ENCODE measurements around the gene FUS.

FUS gene

GRCh38 chr16:31182391-31182790 is 2.5 kb downstream of the FUS start:
- no peak for DNase-seq (ENCODE audit: low read depth)
- H3K4me3 ChIP-seq (ENCODE audit: low read depth, low read length): peak overlapping the region; percentile 94
- in situ Hi-C loops (cut with HindIII; ENCODE audit: low sequenced_read_pairs): no loop called here
- TF ChIP-seq, protein P1, sequence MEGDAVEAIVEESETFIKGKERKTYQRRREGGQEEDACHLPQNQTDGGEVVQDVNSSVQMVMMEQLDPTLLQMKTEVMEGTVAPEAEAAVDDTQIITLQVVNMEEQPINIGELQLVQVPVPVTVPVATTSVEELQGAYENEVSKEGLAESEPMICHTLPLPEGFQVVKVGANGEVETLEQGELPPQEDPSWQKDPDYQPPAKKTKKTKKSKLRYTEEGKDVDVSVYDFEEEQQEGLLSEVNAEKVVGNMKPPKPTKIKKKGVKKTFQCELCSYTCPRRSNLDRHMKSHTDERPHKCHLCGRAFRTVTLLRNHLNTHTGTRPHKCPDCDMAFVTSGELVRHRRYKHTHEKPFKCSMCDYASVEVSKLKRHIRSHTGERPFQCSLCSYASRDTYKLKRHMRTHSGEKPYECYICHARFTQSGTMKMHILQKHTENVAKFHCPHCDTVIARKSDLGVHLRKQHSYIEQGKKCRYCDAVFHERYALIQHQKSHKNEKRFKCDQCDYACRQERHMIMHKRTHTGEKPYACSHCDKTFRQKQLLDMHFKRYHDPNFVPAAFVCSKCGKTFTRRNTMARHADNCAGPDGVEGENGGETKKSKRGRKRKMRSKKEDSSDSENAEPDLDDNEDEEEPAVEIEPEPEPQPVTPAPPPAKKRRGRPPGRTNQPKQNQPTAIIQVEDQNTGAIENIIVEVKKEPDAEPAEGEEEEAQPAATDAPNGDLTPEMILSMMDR (IDR thresholded peaks at IDR 0.05; ENCODE audit: low read depth, low read length, missing control alignments): no peak

DNA sequence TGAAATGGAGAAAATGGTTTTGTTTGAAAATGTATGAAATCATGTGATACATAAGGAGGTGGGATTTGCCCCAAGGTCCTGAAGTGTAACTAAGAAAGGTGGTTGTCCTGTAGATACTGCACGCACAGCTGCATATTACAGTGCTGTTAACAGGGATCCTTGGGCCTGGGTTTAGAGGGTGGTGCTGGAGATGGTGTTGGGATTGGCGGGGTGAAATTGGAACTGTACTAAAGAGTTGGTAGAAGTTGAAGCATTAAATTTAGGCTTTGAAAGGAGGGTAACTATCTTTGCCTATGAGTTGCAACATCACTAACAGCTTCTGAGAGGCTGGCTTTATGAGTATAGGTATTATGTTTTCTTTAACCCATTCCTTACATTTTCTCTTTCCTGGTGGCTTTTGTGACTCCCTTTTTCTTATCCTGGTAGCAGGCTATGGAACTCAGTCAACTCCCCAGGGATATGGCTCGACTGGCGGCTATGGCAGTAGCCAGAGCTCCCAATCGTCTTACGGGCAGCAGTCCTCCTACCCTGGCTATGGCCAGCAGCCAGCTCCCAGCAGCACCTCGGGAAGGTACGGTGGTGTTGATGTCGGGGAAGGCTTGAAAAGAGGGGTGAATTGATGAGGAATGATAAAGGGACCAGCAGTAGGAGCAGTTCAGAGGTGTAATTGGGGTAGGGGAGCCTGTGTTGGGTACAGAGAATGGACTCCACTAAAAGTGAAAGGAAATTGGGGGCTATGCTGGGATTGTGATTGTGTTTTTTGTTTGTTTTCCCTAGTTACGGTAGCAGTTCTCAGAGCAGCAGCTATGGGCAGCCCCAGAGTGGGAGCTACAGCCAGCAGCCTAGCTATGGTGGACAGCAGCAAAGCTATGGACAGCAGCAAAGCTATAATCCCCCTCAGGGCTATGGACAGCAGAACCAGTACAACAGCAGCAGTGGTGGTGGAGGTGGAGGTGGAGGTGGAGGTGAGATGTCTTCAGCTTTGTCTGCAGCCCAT is 3.8 kb downstream of the FUS start:
- DNase-seq (ENCODE audit: low read depth): no peak
- TF ChIP-seq, protein P1 (IDR thresholded peaks at IDR 0.05; ENCODE audit: low read depth, low read length, missing control alignments): no peak
- in situ Hi-C loops (cut with HindIII; ENCODE audit: low sequenced_read_pairs): no loop called here
- H3K4me3 ChIP-seq (ENCODE audit: low read depth, low read length): no peak overlapping the region

DNA sequence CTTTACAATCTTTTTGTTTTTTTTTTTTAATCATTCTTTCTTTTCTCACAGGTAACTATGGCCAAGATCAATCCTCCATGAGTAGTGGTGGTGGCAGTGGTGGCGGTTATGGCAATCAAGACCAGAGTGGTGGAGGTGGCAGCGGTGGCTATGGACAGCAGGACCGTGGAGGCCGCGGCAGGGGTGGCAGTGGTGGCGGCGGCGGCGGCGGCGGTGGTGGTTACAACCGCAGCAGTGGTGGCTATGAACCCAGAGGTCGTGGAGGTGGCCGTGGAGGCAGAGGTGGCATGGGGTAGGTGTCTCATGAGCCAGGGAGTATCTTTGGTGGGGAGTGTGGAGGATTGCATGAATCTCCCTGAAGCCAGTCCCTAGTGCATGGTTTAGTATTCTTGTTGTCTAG is 4.9 kb downstream of the FUS start:
- TF ChIP-seq, protein P1 (IDR thresholded peaks at IDR 0.05; ENCODE audit: low read depth, low read length, missing control alignments): no peak
- H3K4me3 ChIP-seq (ENCODE audit: low read depth, low read length): no peak overlapping the region
- no peak for DNase-seq (ENCODE audit: low read depth)
- in situ Hi-C loops (cut with HindIII; ENCODE audit: low sequenced_read_pairs): no loop called here

DNA sequence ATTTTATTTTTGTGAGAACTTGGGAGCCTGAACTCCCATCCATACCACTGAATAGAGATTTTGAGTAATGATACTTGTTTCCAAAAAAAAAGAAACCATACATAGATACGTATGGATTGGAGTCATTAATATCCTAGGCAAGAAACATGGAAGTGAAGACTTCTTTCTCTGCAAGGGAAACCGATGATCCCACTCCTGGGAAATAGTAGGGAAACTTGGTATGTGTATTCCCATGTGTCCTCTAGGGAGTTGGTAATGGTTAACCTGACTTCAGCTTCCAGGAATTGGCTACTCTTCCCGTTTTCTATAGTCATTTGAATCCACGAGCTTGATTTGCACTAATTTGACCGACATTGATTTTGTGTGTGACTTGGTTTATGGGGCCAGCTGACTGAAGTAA is 5.4 kb downstream of the FUS start:
- DNase-seq (ENCODE audit: low read depth): no peak
- TF ChIP-seq, protein P1 (IDR thresholded peaks at IDR 0.05; ENCODE audit: low read depth, low read length, missing control alignments): no peak
- H3K4me3 ChIP-seq (ENCODE audit: low read depth, low read length): no peak overlapping the region
- in situ Hi-C loops (cut with HindIII; ENCODE audit: low sequenced_read_pairs): no loop called here

GRCh38 chr16:31186176-31186575 is 6.2 kb downstream of the FUS start:
- TF ChIP-seq, protein P1 (IDR thresholded peaks at IDR 0.05; ENCODE audit: low read depth, low read length, missing control alignments): no peak
- no peak overlapping the region for H3K4me3 ChIP-seq (ENCODE audit: low read depth, low read length)
- DNase-seq (ENCODE audit: low read depth): no peak
- in situ Hi-C loops (cut with HindIII; ENCODE audit: low sequenced_read_pairs): no loop called here

GRCh38 chr16:31186930-31187807 is 7.2 kb downstream of the FUS start:
- DNase-seq (ENCODE audit: low read depth): no peak
- in situ Hi-C loops (cut with HindIII; ENCODE audit: low sequenced_read_pairs): no loop called here
- TF ChIP-seq, protein P1 (IDR thresholded peaks at IDR 0.05; ENCODE audit: low read depth, low read length, missing control alignments): no peak
- H3K4me3 ChIP-seq (ENCODE audit: low read depth, low read length): no peak overlapping the region

Measured in astrocyte of the cerebellum (primary cell).